Mesothelial cell of epicardium (in vitro differentiated cells): ENCODE measurements around the gene ZDHHC20. TPM values are rescaled to one million over a fixed set of nuclear protein-coding genes. Genes with fewer than 3 reads are reported as not detected.

ENCODE experiments used
- DNase-seq, 2 experiments: peaks; one replicate each; pipeline ENCODE4 v3.0.0; 2021; ENCODE audit warnings: low spot score in 2 of 2; ENCODE audit not compliant: unreplicated experiment in 2 of 2
- H3K27ac Mint-ChIP-seq: 2 replicates; pipeline ENCODE4 v1.8.0; 2021; ENCODE audit warnings: mixed read lengths
- H3K27me3 Mint-ChIP-seq: 2 replicates; pipeline ENCODE4 v1.8.0; 2021; ENCODE audit warnings: low read depth, mixed read lengths
- H3K36me3 Mint-ChIP-seq: 2 replicates; pipeline ENCODE4 v1.8.0; 2021; ENCODE audit warnings: mixed read lengths
- H3K4me1 Mint-ChIP-seq: 2 replicates; pipeline ENCODE4 v1.8.0; 2021; ENCODE audit warnings: mixed read lengths
- H3K4me3 Mint-ChIP-seq: 2 replicates; pipeline ENCODE4 v1.8.0; 2021; ENCODE audit warnings: mild to moderate bottlenecking, moderate library complexity, mixed read lengths
- H3K9me3 Mint-ChIP-seq: 2 replicates; pipeline ENCODE4 v1.8.0; 2021; ENCODE audit warnings: mixed read lengths
- CTCF ChIP-seq: fragments of 200-600 bp; sonication (generic); IDR thresholded peaks from one replicate; pipeline ENCODE4 v1.5.0; 2021; ENCODE audit warnings: antibody characterized with exemption; ENCODE audit not compliant: unreplicated experiment
- total RNA-seq: library from RNA; stranded (reverse); gene quantifications from 3 replicates; pipeline ENCODE4 v1.2.1, GENCODE V29; 2021

The ZDHHC20 gene
- total RNA-seq, 1 donor from 2014 or later, result 66.8 TPM

- no peak for TF ChIP-seq CTCF
- Mint-ChIP-seq H3K4me3 (no peak overlapping the region), H3K4me1 (no peaks in the 10 kb centered on the region), H3K27me3 (no peaks in the 10 kb centered on the region), H3K36me3 (peaks cover 59% of the 10 kb centered on the region), H3K27ac (no peak overlapping the region), H3K9me3 (peaks cover 60% of the 10 kb centered on the region)
- DNase-seq, result no peak
Measured at GRCh38 chr13:21436582-21436981, 22.5 kb downstream of the ZDHHC20 start.

GRCh38 chr13:21435687-21436151, 23.4 kb downstream of the ZDHHC20 start:
- Mint-ChIP-seq H3K36me3 (peaks cover 64% of the 10 kb centered on the region), H3K4me3 (no peak overlapping the region), H3K9me3 (peaks cover 64% of the 10 kb centered on the region), H3K4me1 (no peaks in the 10 kb centered on the region), H3K27me3 (no peaks in the 10 kb centered on the region), H3K27ac (no peak overlapping the region)
- TF ChIP-seq CTCF, result no peak
- no peak for DNase-seq

GRCh38 chr13:21435231-21435630, 23.9 kb downstream of the ZDHHC20 start:
- H3K27me3 Mint-ChIP-seq, result no peaks in the 10 kb centered on the region
- peaks cover 69% of the 10 kb centered on the region for H3K36me3 Mint-ChIP-seq
- no peak overlapping the region for H3K4me3 Mint-ChIP-seq
- no peaks in the 10 kb centered on the region for H3K4me1 Mint-ChIP-seq
- no peak overlapping the region for H3K27ac Mint-ChIP-seq
- peaks cover 69% of the 10 kb centered on the region for H3K9me3 Mint-ChIP-seq
- no peak for DNase-seq
- no peak for TF ChIP-seq CTCF

GRCh38 chr13:21434588-21434987, 24.5 kb downstream of the ZDHHC20 start:
- Mint-ChIP-seq H3K4me1 (no peaks in the 10 kb centered on the region), H3K9me3 (peaks cover 75% of the 10 kb centered on the region), H3K27me3 (no peaks in the 10 kb centered on the region), H3K27ac (no peak overlapping the region), H3K4me3 (no peak overlapping the region), H3K36me3 (peaks cover 73% of the 10 kb centered on the region)
- TF ChIP-seq CTCF, result no peak
- no peak for DNase-seq

- H3K27me3 Mint-ChIP-seq, result no peaks in the 10 kb centered on the region
- DNase-seq, result no peak
- peaks cover 6% of the 10 kb centered on the region for H3K4me1 Mint-ChIP-seq
- no peak overlapping the region for H3K27ac Mint-ChIP-seq
- H3K36me3 Mint-ChIP-seq, result peaks cover 40% of the 10 kb centered on the region
- no peak overlapping the region for H3K4me3 Mint-ChIP-seq
- peaks cover 45% of the 10 kb centered on the region for H3K9me3 Mint-ChIP-seq
- TF ChIP-seq CTCF, result no peak
Measured at GRCh38 chr13:21429211-21429610, 29.9 kb downstream of the ZDHHC20 start.

- no peak for DNase-seq
- Mint-ChIP-seq H3K9me3 (peaks cover 37% of the 10 kb centered on the region), H3K27ac (no peak overlapping the region), H3K4me3 (no peak overlapping the region), H3K27me3 (no peaks in the 10 kb centered on the region), H3K4me1 (peaks cover 6% of the 10 kb centered on the region), H3K36me3 (peaks cover 34% of the 10 kb centered on the region)
- TF ChIP-seq CTCF, result no peak
Measured at GRCh38 chr13:21427741-21428140, 31.4 kb downstream of the ZDHHC20 start.
